K562 (cell line): ENCODE results near the gene CAST. TPM values are rescaled to one million over a fixed set of nuclear protein-coding genes. Genes with fewer than 3 reads are reported as not detected.
A peak's percentile ranks its signal among the peaks of the same experiment; 100 is the strongest.

Experiments used
- ATF6 ChIP-seq: sonication (generic); formaldehyde crosslinking; IDR thresholded peaks from 2 replicates; pipeline ENCODE4 v1.4.0; 2020; ENCODE audit warnings: mild to moderate bottlenecking, missing genetic modification reagents
- BMI1 ChIP-seq: fragments of 150-350 bp; IDR thresholded peaks from 2 replicates; pipeline ENCODE4 v1.6.1; 2014; ENCODE audit warnings: low read length
- ERF ChIP-seq: fragments of 450-650 bp; formaldehyde crosslinking; IDR thresholded peaks from 2 replicates; pipeline ENCODE4 v1.4.0; 2020; ENCODE audit warnings: mild to moderate bottlenecking, mixed read lengths
- RBM14 ChIP-seq: fragments of 200-400 bp; formaldehyde crosslinking; IDR thresholded peaks from 2 replicates; pipeline ENCODE4 v1.6.1; 2018; ENCODE audit warnings: low read depth, mild to moderate bottlenecking, low read length, moderate library complexity, borderline replicate concordance; ENCODE audit not compliant: insufficient read depth
- SMARCB1 ChIP-seq: IDR thresholded peaks from 2 replicates; pipeline ENCODE4 v1.6.1; 2011; ENCODE audit warnings: improper control_type of control experiment, low read depth; ENCODE audit not compliant: insufficient read length
- TRIM24 ChIP-seq, 2 experiments: fragments of 450-650 bp; IDR thresholded peaks; 2 replicates each; pipeline ENCODE4 v1.6.1; 2016
- TSHZ1 ChIP-seq: fragments of 250-450 bp; sonication (Bioruptor Pico); IDR thresholded peaks from 2 replicates; pipeline ENCODE4 v1.4.0; 2020; ENCODE audit warnings: mild to moderate bottlenecking, moderate library complexity
- WHSC1 ChIP-seq: IDR thresholded peaks from one replicate; pipeline ENCODE4 v1.6.1; 2012; ENCODE audit warnings: low read length, control low read depth, inconsistent platforms
- XRCC5 ChIP-seq: fragments of 200-400 bp; formaldehyde crosslinking; IDR thresholded peaks from 2 replicates; pipeline ENCODE4 v1.6.1; 2017; ENCODE audit warnings: low read depth, mild to moderate bottlenecking, low read length
- ZNF146 ChIP-seq: IDR thresholded peaks from one replicate; pipeline ENCODE4 v1.6.1; 2018; ENCODE audit warnings: missing compliant biosample characterization; ENCODE audit not compliant: unreplicated experiment
- ZNF165 ChIP-seq: fragments of 250-450 bp; sonication (Bioruptor Pico); IDR thresholded peaks from 2 replicates; pipeline ENCODE4 v1.4.0; 2020; ENCODE audit warnings: borderline replicate concordance
- ZNF212 ChIP-seq: fragments of 450-650 bp; formaldehyde crosslinking; IDR thresholded peaks from 2 replicates; pipeline ENCODE4 v1.4.0; 2020; ENCODE audit warnings: mild to moderate bottlenecking
- ZNF324 ChIP-seq: fragments of 250-450 bp; sonication (Bioruptor Pico); IDR thresholded peaks from 2 replicates; pipeline ENCODE4 v1.4.0; 2020; ENCODE audit warnings: mild to moderate bottlenecking
- ZNF764 ChIP-seq: fragments of 250-450 bp; sonication (Bioruptor Pico); IDR thresholded peaks from 2 replicates; pipeline ENCODE4 v1.4.0; 2020; ENCODE audit warnings: low read depth, mild to moderate bottlenecking, moderate library complexity
- polyA plus RNA-seq, 8 experiments: library from polyadenylated mRNA; depleted of rRNA in 4 of 8; stranded (reverse) in 5 of 8; unstranded in 3 of 8; fragments of >200 nt; fragmentation: Nextera tagmentation in 2 of 8; fragmentation: Illumina TruSeq in 1 of 8; extraction: Ambion mirVana in 2 of 8; extraction: Trizol in 1 of 8; gene quantifications; 2 replicates each; pipeline versions ENCODE4 v1.2.1 to v1.2.3, GENCODE V29; 2011 to 2014; ENCODE audit warnings: inconsistent platforms in 1 of 8, missing spikeins in 1 of 8
- total RNA-seq, 7 experiments: library from RNA; depleted of rRNA in 6 of 7; stranded (reverse); fragments of >200 nt in 6 of 7; fragmentation: Illumina TruSeq in 2 of 7; extraction: Trizol in 2 of 7; gene quantifications; 2 replicates each; pipeline versions ENCODE4 v1.2.1 to v1.2.3, GENCODE V29; 2011 to 2021; ENCODE audit warnings: low replicate concordance in 1 of 7
- TF ChIP-seq, protein P1 (sequence below): sonication (generic); formaldehyde crosslinking; IDR thresholded peaks from 2 replicates; pipeline ENCODE4 v1.8.1; 2022; ENCODE audit warnings: missing genetic modification reagents
- TF ChIP-seq, protein P2 (sequence below): sonication (generic); formaldehyde crosslinking; IDR thresholded peaks from 2 replicates; pipeline ENCODE4 v1.8.0; 2022; ENCODE audit warnings: missing genetic modification reagents, mild to moderate bottlenecking, borderline replicate concordance

The CAST gene
- total and polyA plus RNA-seq, 9 of the 15 experiments (the other 6 are each of a cell fraction or from before 2014, with no cell fraction given), result 55.5 to 136 (median 86.1) TPM

- TF ChIP-seq, protein P1, sequence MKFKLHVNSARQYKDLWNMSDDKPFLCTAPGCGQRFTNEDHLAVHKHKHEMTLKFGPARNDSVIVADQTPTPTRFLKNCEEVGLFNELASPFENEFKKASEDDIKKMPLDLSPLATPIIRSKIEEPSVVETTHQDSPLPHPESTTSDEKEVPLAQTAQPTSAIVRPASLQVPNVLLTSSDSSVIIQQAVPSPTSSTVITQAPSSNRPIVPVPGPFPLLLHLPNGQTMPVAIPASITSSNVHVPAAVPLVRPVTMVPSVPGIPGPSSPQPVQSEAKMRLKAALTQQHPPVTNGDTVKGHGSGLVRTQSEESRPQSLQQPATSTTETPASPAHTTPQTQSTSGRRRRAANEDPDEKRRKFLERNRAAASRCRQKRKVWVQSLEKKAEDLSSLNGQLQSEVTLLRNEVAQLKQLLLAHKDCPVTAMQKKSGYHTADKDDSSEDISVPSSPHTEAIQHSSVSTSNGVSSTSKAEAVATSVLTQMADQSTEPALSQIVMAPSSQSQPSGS (CRISPR knock-in tag), result no peak
- TF ChIP-seq ZNF146 (CRISPR knock-in tag), result no peak
- TF ChIP-seq ERF (CRISPR knock-in tag), result no peak
- no peak for TF ChIP-seq WHSC1
- TF ChIP-seq SMARCB1, result no peak
- peak in 1 of 2 experiments; percentile 67; a peak in 1 of 4 replicates for TF ChIP-seq TRIM24 (IDR thresholded peaks at IDR 0.05)
- no peak for TF ChIP-seq TSHZ1 (CRISPR knock-in tag)
- no peak for TF ChIP-seq ATF6 (CRISPR knock-in tag)
- TF ChIP-seq XRCC5, result no peak
- no peak for TF ChIP-seq ZNF165 (CRISPR knock-in tag)
- TF ChIP-seq, protein P2, sequence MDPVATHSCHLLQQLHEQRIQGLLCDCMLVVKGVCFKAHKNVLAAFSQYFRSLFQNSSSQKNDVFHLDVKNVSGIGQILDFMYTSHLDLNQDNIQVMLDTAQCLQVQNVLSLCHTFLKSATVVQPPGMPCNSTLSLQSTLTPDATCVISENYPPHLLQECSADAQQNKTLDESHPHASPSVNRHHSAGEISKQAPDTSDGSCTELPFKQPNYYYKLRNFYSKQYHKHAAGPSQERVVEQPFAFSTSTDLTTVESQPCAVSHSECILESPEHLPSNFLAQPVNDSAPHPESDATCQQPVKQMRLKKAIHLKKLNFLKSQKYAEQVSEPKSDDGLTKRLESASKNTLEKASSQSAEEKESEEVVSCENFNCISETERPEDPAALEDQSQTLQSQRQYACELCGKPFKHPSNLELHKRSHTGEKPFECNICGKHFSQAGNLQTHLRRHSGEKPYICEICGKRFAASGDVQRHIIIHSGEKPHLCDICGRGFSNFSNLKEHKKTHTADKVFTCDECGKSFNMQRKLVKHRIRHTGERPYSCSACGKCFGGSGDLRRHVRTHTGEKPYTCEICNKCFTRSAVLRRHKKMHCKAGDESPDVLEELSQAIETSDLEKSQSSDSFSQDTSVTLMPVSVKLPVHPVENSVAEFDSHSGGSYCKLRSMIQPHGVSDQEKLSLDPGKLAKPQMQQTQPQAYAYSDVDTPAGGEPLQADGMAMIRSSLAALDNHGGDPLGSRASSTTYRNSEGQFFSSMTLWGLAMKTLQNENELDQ (CRISPR knock-in tag), result no peak
- TF ChIP-seq ZNF324 (CRISPR knock-in tag), result no peak
- TF ChIP-seq ZNF212, result no peak
- no peak for TF ChIP-seq ZNF764 (CRISPR knock-in tag)
- no peak for TF ChIP-seq BMI1
- TF ChIP-seq RBM14, result no peak
Observed at GRCh38 chr5:96702503-96703383, 40.6 kb downstream of the CAST start (continued).
